Measurements from ENCODE around the gene TDP2. TPM values are rescaled to one million over a fixed set of nuclear protein-coding genes. Genes with fewer than 3 reads are reported as not detected.

TDP2 gene
- total and polyA plus RNA-seq, 7 donors = 16.3 to 56.7 (median 20.4) TPM

DNA sequence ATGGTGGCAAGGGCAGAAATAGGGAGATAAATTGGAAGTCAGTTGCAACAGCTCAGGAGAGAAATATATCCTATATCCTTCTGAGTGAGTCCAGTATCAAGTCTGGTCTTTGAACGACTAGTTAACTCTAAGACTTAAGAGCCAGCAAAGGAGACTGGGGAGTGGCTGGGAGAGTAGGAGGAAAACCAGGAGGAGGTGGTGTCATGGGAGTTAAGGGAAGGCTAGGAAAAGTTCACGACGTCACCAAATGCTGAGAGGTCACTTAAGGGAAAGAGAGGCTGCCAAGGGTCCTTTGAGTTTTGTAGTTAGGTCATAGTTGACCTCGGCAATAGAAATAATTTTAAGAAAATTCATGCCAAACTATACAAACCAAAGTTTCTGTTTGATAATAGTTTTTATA, 25.3 kb upstream of the TDP2 start:
- Histone ChIP-seq H3K27me3 (ENCODE audit: insufficient read depth in 3 of 3, low read length in 2 of 3) (no peaks in the 10 kb centered on the region), H3K27ac (no peak overlapping the region), H3K4me3 (no peak overlapping the region), H3K9me3 (no peaks in the 10 kb centered on the region), H3K4me1 (no peaks in the 10 kb centered on the region), H3K36me3 (ENCODE audit: insufficient read depth in 1 of 2, low read depth in 1 of 2) (peaks cover 0 to 7% of the 10 kb centered on the region in 2 donors)
- 24 to 46% (median 33%) methylated on average over 4 of the region's 4 CpGs for WGBS, 3 donors
- intact Hi-C loops (cut with DNase I) = loop anchor here in 1 of 2 donors (5.0 kb wide), 1 partner anchor 110 kb away; no protein-coding TSS in a partner anchor
- TF ChIP-seq, protein P1, sequence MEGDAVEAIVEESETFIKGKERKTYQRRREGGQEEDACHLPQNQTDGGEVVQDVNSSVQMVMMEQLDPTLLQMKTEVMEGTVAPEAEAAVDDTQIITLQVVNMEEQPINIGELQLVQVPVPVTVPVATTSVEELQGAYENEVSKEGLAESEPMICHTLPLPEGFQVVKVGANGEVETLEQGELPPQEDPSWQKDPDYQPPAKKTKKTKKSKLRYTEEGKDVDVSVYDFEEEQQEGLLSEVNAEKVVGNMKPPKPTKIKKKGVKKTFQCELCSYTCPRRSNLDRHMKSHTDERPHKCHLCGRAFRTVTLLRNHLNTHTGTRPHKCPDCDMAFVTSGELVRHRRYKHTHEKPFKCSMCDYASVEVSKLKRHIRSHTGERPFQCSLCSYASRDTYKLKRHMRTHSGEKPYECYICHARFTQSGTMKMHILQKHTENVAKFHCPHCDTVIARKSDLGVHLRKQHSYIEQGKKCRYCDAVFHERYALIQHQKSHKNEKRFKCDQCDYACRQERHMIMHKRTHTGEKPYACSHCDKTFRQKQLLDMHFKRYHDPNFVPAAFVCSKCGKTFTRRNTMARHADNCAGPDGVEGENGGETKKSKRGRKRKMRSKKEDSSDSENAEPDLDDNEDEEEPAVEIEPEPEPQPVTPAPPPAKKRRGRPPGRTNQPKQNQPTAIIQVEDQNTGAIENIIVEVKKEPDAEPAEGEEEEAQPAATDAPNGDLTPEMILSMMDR (IDR thresholded peaks at IDR 0.05) = no peak
- no peak for ATAC-seq
- no peak for DNase-seq

DNA sequence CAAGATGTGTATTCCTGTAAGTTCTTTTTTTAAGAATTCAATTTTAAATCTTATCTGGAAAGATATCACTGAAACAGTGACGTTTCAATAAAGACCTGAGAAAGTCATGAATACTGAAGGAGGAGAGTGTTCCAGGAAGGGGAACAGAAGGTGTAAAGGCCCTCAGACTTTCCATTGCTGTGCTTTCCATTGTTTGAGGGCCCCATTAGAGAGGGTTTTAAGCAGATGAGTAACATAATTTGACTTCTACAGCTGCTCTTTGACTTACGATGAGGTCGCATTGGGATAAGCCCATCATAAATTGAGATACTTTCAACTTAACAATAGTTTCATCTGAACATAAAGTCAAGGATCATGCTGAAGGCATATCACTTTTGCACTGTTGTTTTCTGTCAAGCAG, 24.9 kb upstream of the TDP2 start:
- ATAC-seq (no peak), DNase-seq (no peak)
- no peak overlapping the region for H3K27ac ChIP-seq
- H3K27me3 ChIP-seq (ENCODE audit: insufficient read depth in 3 of 3, low read length in 2 of 3) = no peaks in the 10 kb centered on the region
- WGBS, 3 donors = 90 to 91% (median 91%) methylated on average over 3 of the region's 3 CpGs
- H3K36me3 ChIP-seq (ENCODE audit: insufficient read depth in 1 of 2, low read depth in 1 of 2) = peaks cover 0 to 7% of the 10 kb centered on the region in 2 donors
- intact Hi-C loops (cut with DNase I) = loop anchor here in 1 of 2 donors (5.0 kb wide), 1 partner anchor 109 kb away; no protein-coding TSS in a partner anchor
- no peak overlapping the region for H3K4me3 ChIP-seq
- H3K9me3 ChIP-seq = no peaks in the 10 kb centered on the region
- TF ChIP-seq, protein P1 (IDR thresholded peaks at IDR 0.05) = no peak
- no peaks in the 10 kb centered on the region for H3K4me1 ChIP-seq

DNA sequence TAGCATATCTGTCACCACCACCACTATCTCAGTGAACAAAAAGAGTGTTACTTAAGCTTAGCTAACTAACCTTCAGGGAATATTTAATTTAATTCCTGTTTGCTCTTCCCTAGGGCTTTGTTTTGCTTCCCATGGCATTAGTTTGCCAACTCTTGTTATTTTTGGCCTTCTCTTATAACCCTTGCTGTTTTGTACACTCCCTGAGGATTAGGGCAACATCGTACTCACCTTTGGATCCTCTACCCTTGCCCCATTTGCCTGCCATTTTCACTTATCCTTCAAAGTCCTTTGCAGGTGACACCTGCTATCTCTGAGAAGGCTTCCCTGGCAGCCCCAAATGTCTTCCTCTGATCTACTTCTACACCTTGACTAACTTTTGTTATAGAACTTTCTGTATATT, 23.9 kb upstream of the TDP2 start:
- TF ChIP-seq, protein P1 (IDR thresholded peaks at IDR 0.05) = no peak
- 16 to 32% (median 21%) methylated on average over 1 of the region's 1 CpG for WGBS, 3 donors
- H3K4me1 ChIP-seq = no peaks in the 10 kb centered on the region
- H3K27ac ChIP-seq = no peak overlapping the region
- intact Hi-C loops (cut with DNase I) = loop anchor here in 1 of 2 donors (5.0 kb wide), 1 partner anchor 108 kb away; no protein-coding TSS in a partner anchor
- H3K36me3 ChIP-seq (ENCODE audit: insufficient read depth in 1 of 2, low read depth in 1 of 2) = peaks cover 0 to 7% of the 10 kb centered on the region in 2 donors
- DNase-seq (no peak), ATAC-seq (no peak)
- H3K9me3 ChIP-seq = no peaks in the 10 kb centered on the region
- no peaks in the 10 kb centered on the region for H3K27me3 ChIP-seq (ENCODE audit: insufficient read depth in 3 of 3, low read length in 2 of 3)
- H3K4me3 ChIP-seq = no peak overlapping the region

DNA sequence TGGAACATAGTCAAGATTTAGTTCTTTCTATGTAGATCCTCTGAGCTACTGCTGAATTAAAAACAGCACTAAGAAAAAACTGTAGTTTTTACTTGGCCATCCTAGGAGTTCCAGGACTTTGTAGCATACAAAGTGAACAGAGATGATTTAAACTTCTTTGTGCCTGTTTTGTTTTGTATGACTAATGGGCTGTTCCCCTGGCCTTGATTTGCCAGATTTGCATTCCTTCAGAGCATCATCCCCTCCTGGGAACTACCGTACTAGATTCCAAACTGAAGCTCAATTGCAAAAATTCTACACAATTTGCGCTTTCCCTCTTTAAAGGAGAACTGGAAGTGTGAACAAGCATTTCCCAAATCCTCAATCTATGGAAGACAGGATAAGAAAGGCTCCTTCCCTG, 23.3 kb upstream of the TDP2 start:
- TF ChIP-seq, protein P1 (IDR thresholded peaks at IDR 0.05) = no peak
- intact Hi-C loops (cut with DNase I) = loop anchor here in 1 of 2 donors (5.0 kb wide), 1 partner anchor 108 kb away; no protein-coding TSS in a partner anchor
- peak in 1 of 4 donors; percentile 30 for ATAC-seq

DNA sequence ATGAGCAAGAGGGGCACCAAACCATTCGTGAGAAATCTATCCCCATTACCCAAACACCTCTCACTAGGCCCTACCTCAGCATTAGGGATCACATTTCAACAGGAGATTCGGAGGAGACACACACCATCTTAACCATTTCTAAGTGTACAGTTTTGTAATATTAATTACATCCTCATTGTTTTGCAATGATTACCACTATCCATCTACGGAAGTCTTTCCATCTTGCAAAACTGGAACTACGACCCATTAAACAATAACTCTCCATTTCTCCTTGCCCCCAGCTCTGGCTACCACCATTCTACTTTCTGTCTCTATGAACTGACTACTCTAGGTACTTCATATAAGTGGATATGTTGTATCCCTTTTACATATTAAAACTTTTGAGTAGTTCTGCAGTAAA, 20.2 kb upstream of the TDP2 start:
- H3K36me3 ChIP-seq (ENCODE audit: insufficient read depth in 1 of 2, low read depth in 1 of 2) = peaks cover 0 to 10% of the 10 kb centered on the region in 2 donors
- H3K27ac ChIP-seq = no peak overlapping the region
- DNase-seq (no peak), ATAC-seq (no peak)
- 91 to 96% (median 94%) methylated on average over 4 of the region's 4 CpGs for WGBS, 3 donors
- no peaks in the 10 kb centered on the region for H3K27me3 ChIP-seq (ENCODE audit: insufficient read depth in 3 of 3, low read length in 2 of 3)
- intact Hi-C loops (cut with DNase I) = no loop called here
- H3K4me3 ChIP-seq = no peak overlapping the region
- TF ChIP-seq, protein P1 (IDR thresholded peaks at IDR 0.05) = no peak
- no peaks in the 10 kb centered on the region for H3K9me3 ChIP-seq
- H3K4me1 ChIP-seq = no peaks in the 10 kb centered on the region

More for the DNA sequence above, 23.3 kb upstream of the TDP2 start:
- Histone ChIP-seq H3K27me3 (ENCODE audit: insufficient read depth in 3 of 3, low read length in 2 of 3) (no peaks in the 10 kb centered on the region), H3K9me3 (no peaks in the 10 kb centered on the region), H3K4me1 (no peaks in the 10 kb centered on the region), H3K36me3 (ENCODE audit: insufficient read depth in 1 of 2, low read depth in 1 of 2) (peaks cover 0 to 7% of the 10 kb centered on the region in 2 donors), H3K27ac (no peak overlapping the region), H3K4me3 (no peak overlapping the region)
- 77 to 78% (median 77%) methylated on average over 2 of the region's 2 CpGs for WGBS, 3 donors
- no peak for DNase-seq
